AG10803 (cell line): Measurements from ENCODE around the gene ANKRD13B.

Experiments
- DNase-seq: peaks from one replicate; pipeline ENCODE4 v3.0.0; 2010; ENCODE audit warnings: low read depth
- H3K4me3 ChIP-seq: 2 replicates; pipeline ENCODE4 v1.5.1; 2011; ENCODE audit warnings: mild to moderate bottlenecking, low read length, control low read depth
- TF ChIP-seq, protein P1 (sequence below): conservative IDR thresholded peaks from 2 replicates; pipeline ENCODE4 v1.5.1; 2011; ENCODE audit warnings: mild to moderate bottlenecking, low read length, control low read depth, inconsistent platforms

ANKRD13B gene

DNA sequence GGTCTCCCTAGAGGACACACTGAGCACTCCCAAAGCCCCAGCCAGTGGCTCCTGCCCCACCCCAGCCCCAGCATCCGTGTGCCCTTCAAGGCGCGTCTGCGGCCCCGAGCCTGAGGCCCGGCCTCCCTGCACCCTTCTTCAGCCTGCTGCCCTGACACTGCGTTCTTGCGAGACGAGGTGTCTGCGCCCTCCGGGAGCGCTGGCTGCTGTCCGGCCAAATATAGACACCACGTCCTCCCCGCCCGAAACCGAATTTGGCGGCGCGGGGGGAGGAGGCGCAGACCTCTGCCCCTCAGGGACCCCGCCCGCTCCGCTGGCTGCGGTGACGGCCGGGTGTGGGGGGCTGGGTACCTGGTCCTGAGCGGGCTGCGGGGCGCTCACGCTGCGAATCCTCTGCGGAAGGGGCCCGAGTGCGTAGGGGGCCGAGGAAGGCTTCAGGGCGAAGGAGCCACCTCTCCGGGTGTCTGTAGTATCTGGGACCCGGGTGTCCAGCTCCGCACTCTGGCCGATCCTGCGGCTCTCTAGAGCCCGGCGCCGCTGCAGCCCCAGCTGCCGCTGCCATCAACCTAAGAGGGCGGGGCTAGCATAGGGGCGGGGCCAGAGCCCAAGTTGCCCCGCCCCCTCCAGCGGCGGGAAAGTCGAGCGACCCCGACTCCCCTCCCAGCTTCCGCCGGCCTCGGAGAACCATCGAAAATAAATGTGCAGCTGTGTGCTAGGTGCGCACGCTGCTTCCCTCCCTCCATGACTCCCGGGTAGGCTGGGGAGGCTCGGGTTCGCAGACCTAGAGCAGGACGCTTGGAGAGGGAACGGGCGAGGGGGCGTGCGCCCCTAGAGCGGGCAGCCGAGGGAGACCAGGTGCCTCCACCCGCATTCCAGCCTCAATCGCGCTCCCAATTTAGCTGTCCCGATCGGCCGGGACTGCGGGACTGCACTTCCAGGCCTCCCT, 29.7 kb downstream of the ANKRD13B start, which contains the start of gene CORO6:
TSS of gene CORO6 (minus strand) at position 576 of the 946 bp plus-strand sequence. CDS start 1,491 bp downstream, outside the sequence.
- TF ChIP-seq, protein P1, sequence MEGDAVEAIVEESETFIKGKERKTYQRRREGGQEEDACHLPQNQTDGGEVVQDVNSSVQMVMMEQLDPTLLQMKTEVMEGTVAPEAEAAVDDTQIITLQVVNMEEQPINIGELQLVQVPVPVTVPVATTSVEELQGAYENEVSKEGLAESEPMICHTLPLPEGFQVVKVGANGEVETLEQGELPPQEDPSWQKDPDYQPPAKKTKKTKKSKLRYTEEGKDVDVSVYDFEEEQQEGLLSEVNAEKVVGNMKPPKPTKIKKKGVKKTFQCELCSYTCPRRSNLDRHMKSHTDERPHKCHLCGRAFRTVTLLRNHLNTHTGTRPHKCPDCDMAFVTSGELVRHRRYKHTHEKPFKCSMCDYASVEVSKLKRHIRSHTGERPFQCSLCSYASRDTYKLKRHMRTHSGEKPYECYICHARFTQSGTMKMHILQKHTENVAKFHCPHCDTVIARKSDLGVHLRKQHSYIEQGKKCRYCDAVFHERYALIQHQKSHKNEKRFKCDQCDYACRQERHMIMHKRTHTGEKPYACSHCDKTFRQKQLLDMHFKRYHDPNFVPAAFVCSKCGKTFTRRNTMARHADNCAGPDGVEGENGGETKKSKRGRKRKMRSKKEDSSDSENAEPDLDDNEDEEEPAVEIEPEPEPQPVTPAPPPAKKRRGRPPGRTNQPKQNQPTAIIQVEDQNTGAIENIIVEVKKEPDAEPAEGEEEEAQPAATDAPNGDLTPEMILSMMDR: no peak
- H3K4me3 ChIP-seq: peak within 1 kb of the TSS; percentile 75
- DNase-seq: peak; percentile 38

DNA sequence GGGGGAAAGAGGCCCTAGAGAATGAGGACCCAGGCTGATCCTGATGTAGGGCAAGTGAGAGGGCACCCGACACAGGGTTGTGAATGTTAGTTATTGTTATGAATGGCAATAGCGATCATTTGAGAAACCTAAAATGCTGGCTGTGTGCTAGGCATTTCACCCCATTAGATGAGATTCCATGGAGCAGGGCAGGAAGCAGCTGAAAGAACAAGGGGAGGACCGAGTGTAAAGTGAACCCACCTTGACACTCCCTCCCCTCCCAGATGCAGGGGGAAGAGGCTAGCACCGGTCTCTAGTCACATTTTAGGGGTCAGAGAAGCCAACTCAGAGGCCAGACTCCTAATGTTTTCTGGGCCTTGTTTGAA, 30.3 kb downstream of the ANKRD13B start:
- TF ChIP-seq, protein P1: no peak
- H3K4me3 ChIP-seq: peak overlapping the region; percentile 75; the same call in 1 of the 2 replicates
- DNase-seq: no peak

DNA sequence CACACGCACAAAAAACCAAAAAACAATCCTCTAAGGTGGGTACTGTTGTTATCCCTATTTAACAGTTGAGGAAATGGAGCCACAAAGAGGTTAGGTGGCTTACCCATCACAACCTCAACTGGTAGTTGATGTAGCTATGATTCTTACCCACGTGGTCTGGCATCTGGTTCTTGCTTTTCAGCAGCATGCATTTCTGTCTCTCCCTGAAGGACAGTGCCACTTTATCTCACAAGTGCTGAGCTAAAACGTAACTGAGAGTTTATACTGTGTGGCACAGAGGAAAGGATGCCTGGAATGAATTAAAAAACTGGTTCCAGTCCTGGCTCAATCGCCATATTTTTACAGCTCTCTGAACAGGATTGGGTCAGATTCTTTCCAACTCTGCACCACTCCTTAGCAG, 31.7 kb downstream of the ANKRD13B start:
- TF ChIP-seq, protein P1: no peak
- DNase-seq: no peak
- H3K4me3 ChIP-seq: no peak overlapping the region

DNA sequence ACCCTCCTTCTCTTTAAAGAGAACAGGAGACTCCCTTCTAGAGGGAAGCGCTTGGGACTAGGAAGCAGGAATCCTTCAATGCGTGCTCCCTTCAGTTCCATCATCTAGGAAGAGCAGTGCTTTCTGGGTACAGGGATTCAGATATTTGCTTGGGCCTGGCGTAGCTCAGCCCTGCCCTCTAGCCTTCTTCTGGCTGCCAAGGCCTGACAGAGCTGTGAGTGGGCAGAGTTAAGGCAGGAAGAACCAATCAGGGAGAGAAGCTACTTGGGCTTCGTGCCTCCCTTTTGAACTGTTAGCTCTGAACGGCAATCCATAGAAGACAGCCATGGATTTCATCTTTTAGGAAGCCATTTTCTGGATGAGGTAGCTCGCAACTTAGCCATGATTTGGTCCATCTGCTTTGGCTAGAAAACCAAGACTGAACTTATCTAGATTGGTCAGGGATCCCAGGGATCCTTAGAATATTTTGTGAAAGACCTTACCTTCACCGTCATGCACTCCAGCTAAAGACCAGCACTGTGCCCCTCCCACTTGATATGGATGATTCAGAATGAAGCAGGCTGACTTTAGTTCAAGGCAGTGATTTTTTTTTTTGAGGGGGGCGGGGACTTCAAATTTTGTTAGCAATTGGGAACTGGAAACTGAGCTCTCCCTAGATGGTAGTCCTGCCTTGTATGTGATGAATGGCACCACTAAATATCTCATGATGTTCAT, 32.3 kb downstream of the ANKRD13B start:
- H3K4me3 ChIP-seq: no peak overlapping the region
- TF ChIP-seq, protein P1: peak; percentile 14; the same call in 1 of the 2 replicates
- peak; percentile 70 for DNase-seq

DNA sequence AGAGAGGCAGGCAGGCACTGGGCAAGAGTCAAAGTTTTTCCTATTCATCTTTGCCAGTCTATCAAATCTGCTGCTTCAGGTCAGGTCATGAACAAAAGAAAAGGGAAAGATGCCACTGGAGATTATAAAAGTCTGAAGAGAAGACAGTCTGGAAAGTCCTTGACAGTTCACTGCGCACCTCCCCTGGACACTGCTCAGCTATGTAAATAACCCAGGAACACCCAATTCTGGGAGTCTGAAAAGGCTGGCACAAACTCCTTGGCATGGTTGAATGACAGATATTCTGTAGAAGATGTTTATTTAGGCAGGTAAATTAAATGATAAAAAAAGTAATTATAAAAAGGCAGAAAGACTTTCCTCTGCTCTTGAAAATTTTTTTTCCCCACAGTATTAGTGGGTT, 35.0 kb downstream of the ANKRD13B start:
- no peak overlapping the region for H3K4me3 ChIP-seq
- TF ChIP-seq, protein P1: no peak
- no peak for DNase-seq

DNA sequence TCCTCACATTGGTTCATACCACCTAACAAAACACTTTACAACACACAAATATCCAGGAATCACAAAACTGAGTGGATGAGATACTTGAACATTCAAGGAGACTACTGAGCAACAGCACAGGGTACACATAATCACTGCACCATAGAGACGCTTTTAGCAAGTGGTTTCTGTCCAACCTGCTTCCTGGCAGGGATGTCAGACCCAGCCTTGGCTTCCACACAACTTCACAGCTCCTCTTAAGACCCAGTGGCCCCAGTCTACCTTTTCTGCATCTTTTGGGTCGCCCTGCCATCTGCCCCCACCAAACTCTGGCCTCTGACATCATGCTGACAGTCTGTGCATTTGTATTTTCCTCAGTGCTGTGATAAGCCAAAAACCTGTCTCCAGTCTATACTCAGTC, 35.7 kb downstream of the ANKRD13B start:
- DNase-seq: no peak
- H3K4me3 ChIP-seq: no peak overlapping the region
- TF ChIP-seq, protein P1: no peak
